HG02763 (cell line): ENCODE data around the gene ANK2.
"Not testable (repeated sequence)": the region's sequence is repeated elsewhere in the genome, so short reads cannot be mapped to it uniquely, and the experiment has no call there.

Experiments
- ATAC-seq: cut with Tn5 transposase; IDR thresholded peaks from one replicate; pipeline ENCODE4 v1.9.1; 2021; ENCODE audit warnings: mild to moderate bottlenecking, moderate library complexity; ENCODE audit not compliant: unreplicated experiment

Gene ANK2

DNA sequence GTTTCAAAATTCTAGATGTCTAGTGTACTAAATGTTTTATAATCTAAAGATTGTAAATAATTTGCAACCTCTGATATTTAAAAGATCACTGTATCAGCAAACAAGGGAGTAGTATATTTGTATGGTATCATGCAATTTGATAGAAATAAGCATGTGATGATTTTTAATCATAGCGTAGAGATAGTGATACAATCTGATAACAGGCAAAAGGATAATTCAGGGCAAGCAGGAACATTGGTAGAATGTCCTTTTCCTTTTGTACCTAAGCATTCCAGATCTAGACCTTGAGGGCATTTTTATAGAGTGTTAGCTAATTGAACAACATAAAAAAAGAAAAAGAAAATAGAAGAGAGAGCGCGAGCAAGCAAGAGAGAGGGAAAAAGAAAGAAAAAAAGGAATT is 1.4 kb downstream of the ANK2 start:
- ATAC-seq, result no peak

DNA sequence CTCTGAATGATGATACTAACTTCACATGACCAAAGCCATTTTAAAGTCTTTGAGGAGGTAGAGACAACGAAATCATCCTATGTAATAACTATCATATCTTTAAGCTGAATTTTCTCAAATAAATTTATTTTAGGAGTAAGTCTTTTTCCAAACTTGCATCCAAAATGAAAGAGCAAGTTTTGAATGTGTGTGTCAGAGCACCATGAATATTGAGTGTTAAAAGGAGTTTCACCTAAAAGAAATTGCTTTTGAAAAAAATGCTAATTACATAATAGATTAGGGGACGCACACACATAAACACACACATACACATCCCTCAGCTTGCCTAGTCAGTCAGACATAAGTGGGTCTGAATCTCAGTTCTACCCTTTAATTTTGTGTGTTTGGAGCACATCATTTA is 1.9 kb downstream of the ANK2 start:
- no peak for ATAC-seq

DNA sequence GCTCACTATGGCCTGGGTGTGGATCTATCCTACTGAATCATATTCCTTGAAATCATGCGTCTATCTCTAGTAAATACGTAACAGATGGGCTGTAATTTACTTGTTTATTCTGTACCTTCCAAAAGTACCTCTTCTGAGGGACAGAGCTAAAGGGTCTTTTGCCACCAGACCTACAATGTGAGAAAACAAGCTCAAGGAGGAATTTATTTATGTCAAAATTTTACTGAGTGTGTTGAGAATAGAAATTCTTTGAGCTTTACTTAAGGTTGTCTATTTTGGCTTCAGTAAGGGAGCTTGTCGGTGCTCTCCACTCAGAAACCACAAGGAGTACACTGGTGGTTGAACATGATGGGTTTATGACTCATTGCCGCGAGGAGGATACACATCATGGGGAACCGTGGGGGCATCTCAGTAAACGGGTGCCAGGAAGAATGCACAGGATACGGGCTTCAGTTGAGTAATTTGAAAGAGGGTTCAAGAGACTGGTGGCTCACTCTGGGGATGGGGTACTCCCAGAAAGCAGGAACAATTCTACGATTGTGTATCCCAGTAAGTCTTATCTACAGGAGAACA is 3.0 kb downstream of the ANK2 start:
- peak; percentile 96 for ATAC-seq

DNA sequence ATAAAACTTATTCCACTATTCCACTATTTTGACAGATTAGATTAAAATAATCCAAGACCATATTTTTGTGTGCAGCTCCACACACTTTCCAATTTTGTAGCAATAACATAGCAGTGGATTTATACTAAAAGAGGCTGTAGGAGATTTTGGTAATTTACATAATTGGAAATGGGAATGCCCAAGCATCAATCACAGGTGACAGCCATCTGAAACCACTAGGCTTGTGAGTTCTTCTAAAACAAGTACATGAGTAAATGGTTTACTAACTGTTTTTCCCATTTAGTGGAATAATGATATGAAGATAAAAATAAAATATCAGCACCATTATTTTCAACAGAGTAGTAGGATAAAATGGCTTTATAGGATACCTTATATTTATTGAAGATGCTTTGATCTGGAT is 4.4 kb downstream of the ANK2 start:
- ATAC-seq, result no peak

DNA sequence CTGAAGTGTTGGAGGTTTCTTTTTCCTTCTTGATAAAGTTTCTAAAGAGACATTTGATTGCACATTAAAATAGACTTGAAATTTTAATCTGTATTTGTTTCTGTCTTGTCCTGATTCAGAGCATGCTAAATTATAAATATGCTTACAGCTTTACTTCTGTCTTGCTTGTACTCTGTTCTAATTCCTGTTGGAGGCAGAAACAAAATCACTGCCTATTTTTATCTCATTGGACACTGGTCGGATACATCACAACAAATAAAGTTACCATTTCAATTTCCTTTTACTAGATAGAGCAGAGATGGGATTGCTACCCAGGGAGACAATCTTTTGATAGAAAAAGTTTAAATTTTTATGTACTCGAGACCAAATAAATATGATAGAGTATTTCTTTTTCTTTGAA is 6.9 kb downstream of the ANK2 start:
- ATAC-seq, result no peak

DNA sequence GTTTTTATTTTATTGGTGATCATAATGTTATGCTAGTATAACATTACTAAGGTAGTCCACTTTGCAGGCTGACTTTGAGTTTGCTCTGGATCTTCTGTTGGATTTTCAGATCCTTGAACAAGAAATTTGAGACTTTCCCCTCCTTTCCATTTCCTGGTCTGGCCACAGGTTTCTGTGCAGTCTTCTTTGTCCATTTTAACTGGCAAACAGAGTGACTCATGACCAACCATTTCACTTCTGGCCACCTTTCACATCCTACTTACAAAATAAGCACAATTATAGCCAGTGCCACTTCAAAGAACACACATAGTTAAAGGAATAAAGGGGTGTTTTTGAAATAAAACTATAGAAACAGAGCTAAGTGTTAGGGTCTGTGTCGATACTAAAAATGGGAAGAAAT is 8.4 kb downstream of the ANK2 start:
- no peak for ATAC-seq

DNA sequence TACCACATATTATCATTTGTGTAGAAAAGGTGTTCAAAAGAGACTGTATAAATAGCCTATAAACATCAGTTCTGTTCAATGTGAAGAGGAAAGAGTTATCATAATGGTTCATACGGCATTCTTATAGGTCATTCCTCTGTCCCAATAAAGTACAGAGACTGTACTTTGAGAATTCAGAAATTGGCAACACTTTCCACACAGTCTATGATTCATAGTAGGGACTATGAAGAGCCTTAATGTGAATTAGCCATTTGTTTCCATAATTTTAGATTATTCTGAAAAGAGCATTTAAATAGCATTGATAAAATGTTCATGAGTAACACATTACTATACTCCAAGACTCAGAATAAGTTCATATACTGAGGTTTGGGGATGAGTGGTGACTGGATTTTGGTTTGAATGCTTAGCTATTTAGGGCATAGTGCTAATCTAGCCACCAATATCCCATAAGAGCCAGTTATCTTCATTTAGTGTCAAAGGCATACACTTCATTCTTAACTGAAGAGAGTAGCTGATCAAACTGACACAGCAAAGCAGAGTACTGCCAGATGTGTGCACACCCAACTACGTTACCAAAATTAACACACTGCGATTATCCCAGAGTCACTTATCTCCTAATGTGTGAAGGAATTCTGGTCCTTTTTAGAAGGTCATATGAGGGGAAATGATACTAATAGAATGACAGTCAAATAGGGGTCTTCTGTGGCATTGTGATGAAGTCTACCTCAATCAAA is 10.2 kb downstream of the ANK2 start:
- ATAC-seq, result no peak

DNA sequence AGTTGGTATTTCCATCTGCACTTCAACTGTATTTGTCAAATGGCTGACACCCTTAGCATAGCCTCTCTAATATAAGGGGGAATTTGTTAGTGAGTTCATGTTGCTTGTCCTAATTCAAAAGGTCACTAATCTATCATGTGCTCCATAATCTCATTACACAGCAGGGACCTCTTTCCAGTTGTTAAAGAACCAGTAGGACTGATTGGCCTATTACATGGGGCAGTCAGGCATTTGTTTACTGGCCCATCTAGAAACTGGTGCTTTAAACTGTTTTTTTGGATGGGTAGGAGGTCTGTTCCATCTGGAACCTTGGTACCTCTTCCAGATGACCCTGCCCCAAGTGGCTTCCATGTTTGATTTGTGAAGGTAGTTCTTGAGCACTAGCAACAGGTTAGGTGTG is 11.4 kb downstream of the ANK2 start:
- ATAC-seq, result no peak

DNA sequence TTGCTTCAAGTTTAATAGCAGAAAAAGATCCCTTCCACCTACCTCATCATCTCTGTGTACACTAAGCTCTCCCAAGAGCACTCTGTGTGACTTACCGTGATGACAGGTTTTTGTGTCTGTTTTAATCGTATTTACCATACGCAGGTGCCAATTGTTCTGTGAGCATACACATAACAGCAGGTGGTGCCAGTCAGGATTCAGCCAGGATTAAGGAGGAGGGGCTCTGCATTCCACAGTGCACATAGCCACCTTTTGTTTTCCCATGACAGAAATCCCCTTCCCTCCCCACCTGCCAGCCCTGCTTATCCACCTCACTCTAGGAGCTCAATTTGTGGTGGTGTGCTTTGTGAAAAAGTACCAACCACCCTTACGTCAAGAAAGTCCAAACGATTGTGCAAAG is 14.8 kb downstream of the ANK2 start:
- ATAC-seq, result no peak

DNA sequence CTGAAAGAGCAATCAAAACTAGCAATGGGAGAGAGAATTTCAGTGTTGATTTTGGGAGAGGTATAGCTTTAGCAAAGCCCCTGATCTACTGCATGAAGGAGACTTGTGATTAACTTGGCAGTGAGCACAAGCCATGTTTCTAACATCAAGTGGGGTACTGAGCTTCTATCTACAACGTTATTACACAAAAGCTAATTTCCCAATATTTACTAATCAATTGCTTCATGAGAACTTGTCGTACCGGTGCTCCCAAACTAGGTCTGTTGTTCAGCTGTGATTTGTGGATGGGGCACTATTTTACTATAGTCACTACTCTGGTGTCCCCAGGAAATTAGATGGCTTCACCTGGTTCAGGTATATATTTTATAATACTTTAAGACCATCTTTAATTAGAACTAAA is 16.2 kb downstream of the ANK2 start:
- ATAC-seq, result no peak

DNA sequence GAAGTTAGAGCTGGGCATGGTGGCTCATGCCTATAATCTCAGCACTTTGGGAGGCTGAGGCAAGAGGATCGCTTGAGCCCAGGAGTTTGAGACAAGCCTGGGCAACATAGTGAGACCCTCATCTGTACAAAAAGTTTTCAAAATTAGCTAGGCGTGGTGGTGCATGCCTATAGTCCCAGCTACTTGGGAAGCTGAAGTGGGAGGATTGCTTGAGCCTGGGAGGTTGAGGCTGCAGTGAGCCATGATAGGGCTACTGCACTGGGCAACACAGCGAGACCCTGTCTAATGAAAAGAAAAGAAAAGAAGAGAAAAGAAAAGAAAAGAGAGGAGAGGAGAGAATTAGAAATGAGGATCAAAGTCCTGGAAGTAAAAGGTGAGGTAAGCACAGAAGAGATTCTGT is 19.3 kb downstream of the ANK2 start:
- not testable (repeated sequence) for ATAC-seq

DNA sequence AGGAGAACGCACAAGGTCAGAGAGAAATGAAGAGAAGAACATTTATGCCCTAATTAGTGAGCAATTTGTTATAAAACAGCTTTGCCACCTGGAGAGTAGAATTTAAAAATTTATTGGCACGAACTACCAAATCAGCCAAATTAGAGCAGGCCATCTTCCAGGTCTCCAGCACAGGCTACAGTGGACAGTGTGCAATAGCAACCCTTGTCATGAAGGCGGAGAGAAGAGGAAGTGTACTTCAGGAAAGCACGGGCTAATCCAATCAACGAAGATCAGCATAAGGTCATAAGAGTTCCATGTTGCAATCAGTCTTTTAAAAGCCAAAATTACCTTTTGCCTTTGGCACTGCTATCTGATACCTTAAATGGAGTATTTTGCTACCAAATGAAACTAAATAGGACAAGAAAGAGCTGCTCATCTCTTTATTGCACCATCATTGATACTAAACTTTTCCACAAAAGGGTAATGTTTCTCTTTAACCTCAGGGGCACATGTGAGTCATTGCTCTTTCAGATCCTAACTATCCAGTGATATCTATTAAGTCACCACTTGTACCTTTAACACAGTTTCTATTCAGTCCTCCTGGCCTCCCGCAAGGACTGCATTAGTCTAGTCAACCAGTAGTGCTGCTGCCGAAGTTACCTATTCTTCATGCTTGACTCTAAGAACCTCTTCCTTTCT is 19.9 kb downstream of the ANK2 start:
- ATAC-seq, result no peak

DNA sequence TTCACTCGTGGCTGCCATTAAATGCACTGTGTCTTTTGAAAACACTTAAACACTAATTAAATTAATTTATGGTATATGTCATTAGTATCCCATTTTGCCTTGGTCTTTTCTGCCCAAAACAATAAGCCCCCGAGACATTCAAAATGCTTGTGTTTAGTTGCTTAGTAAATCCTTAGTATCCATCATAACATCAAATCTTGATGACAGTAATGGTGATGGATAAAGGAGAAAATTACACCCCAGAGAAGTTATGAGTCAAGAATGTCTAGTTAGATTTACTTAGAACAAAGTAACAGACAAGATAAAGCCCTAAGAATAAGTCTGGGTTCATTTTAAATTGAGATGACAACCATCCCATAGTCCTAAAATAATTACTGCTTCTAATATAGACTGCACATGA is 21.3 kb downstream of the ANK2 start:
- ATAC-seq, result no peak

DNA sequence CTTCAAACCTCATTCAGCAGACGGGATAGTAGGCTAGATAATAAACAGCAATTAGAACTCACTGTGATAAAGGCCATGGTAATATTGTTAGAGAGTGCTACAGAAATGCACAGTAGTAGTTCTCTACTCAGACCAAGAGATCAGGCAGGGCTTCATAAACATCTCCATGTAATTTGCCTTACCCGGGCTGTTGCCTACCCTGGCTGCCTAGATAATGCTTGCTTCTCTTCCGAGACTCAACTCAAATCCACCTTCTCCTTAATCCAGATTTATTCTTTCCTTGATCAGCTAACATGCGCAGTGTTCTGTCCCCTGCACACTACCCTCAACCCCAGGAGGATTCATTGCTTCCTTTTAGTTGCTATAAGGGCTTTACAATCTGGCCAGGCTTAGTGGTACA is 21.8 kb downstream of the ANK2 start:
- no peak for ATAC-seq

DNA sequence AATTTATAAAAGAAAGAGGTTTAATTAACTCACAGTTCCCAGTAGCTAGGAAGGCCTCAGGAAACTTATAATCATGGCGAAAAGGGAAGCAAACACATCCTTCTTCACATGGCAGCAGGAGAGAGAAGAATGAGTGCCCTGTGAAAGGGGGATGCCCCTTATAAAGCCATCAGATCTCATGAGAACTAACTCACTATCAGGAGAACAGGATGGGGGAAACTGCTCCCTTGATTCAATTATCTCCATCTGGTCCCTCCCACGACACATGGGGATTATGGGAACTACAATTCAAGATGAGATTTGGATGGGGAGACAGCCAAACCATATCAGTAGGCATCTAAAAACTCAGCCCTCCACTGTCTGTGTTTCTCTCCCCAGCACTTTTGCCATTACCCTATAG is 22.4 kb downstream of the ANK2 start:
- ATAC-seq, result no peak

DNA sequence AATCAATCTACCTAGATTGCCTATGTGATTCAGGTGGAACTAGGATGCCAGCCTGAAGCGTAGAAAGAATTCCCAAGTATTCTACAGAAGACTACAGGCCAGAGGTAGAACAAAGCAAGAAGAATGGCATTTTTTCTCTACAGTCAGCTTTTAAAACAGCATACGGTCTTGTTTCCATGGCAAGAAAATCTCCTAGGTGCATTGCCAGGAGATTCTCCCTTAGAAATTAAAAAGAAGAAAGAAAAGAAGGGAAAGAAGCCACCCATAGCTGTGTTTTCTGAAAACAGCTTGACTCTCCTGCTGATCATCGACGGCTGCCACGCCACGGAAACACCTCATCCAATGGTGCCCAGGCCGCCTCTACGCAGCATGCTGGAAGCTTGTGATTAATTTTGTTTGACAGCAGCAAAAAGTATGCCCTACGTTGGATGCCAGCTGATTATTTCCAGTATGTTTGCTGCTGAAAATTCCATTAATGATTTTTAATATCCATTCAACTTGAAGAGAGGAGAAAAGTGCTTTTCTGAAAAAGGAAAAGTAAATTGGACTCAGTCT is 24.1 kb downstream of the ANK2 start:
- no peak for ATAC-seq

DNA sequence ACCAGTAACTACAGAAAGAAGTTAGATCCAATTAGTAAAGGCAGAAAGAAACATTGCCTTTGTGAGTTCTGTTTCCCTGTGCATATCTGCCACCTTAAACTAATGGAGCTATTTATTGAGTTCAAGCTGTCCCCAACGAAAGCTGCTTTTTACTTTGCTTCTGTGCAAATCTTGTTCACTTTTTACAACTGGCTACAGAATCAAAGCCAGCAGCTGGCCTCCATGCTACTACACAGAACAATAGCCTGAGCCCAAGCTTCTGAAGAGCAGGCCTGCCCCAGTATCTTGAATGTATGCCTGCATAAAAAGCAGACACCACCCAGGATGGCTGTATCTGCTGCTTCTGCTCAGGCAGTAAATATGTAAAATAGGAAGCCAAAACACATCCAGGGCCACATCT is 28.1 kb downstream of the ANK2 start:
- ATAC-seq, result no peak

DNA sequence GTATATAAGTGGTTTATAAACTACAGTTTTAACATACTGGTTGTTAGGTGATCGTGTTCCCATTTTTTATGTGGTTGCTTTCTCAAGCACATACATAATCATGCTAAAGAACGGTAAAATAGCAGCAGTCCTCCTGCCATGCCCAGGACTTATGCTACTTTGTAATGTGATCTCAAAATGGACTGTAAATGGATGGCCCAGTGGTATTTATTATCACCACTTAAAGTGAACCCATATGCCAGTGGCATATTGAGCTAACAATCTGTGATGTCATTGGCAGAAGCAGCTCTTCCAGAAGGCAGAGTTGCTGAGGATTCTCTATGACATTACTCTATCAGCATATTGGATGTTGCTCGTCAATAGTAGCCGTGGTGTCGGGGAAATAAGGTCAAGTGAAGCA is 28.6 kb downstream of the ANK2 start:
- no peak for ATAC-seq

DNA sequence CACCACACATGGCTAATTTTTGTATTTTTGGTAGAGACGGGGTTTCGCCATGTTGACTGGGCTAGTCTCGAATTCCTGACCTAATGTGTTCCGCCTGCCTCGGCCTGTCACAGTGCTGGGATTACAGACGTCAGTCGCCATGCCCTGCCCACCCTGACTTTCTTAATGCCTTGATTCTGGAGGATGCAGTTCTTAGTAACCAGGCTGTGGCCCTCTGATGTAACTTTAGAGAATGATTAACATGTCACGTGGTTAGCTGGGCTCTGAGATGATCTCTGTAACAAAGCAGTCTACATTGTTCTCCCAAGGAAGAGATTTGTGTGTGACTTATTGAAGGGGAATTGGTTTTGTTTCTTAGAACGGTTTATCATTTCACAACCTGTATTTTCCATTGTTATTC is 30.6 kb downstream of the ANK2 start:
- ATAC-seq, result no peak

DNA sequence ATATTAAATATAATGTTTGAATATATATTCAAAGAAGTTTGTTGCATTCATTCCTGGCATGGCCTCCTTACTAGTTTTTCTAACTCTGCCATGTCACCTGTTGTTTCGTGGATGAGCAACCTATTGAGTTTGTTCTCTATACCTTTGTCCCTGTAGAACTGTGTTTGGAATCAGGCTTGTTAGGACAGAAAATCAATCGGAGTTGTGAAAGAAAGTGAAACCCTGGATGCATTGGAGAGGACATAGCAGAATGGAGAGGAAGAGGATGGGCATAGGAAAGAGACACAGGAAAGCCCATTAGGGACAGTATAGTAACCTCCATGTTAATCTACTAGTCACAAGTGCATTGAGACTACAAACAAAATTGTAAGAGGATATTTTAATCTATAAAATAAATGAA is 31.2 kb downstream of the ANK2 start:
- no peak for ATAC-seq

DNA sequence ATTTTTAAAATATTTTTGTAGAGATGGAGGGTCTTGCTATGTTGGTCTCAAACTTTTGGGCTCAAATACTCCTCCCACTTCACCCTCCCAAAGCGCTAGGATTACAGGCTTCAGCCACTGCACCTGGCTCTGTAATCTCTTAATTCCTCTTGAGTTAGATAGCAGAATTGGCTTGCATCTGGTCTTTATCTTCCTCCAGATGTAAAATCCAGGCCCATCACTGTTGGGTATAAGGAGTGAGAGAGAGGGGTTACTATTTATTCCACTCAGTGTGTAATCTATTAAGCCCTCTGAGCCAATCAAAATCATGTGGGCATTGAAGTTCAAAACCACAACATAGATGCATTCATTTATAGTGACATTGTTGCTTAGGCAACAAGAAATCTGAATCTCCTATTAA is 33.9 kb downstream of the ANK2 start:
- no peak for ATAC-seq

DNA sequence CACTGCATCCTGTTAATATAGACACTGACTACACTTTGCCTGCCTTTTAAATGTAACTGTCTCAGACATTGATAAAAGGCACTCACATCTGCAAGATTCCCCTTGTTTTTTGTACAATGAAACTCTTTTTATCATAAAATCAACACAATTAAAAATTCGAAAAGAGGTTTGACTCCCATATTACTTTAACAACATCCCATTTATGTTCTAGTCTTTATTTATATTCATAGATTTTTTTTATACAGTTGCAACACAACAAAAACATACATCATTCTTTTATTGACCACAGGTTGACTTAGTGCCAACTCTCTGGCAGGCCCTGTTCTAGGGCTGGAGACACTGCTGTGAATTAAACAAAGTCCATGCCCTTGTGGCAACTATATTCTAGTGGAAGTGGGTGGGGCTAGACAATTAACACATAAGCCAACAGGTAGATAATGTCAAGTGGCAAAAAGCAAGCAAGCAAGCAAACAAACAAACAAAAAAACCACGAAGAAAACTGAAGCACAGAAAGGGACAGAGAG is 36.8 kb downstream of the ANK2 start:
- ATAC-seq, result no peak
